GM21390 (cell line): ENCODE data around the gene NCOR2.
"Not testable (repeated sequence)": the region's sequence is repeated elsewhere in the genome, so short reads cannot be mapped to it uniquely, and the experiment has no call there.

Source experiments
- ATAC-seq: cut with Tn5 transposase; IDR thresholded peaks from one replicate; pipeline ENCODE4 v1.9.1; 2021; ENCODE audit not compliant: unreplicated experiment

The NCOR2 gene

DNA sequence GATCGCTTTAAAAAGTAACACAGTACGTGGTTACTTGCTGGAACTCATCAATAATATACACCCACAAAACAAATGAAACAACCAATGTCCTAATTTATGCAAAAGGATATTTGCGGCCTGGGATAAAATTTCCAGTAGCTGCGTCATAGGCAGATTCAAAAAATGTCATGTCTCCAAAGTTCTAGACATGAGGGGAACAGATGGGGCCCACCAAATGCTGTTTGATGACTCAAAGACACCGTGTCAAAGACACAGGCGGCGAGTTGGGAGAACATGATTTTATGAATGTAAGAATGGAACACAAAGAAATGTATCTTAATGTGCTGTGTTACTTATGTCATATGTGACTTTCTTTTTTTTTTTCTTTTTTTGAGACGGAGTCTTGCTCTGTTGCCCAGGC is 34.3 kb upstream of the NCOR2 start:
- no peak for ATAC-seq

DNA sequence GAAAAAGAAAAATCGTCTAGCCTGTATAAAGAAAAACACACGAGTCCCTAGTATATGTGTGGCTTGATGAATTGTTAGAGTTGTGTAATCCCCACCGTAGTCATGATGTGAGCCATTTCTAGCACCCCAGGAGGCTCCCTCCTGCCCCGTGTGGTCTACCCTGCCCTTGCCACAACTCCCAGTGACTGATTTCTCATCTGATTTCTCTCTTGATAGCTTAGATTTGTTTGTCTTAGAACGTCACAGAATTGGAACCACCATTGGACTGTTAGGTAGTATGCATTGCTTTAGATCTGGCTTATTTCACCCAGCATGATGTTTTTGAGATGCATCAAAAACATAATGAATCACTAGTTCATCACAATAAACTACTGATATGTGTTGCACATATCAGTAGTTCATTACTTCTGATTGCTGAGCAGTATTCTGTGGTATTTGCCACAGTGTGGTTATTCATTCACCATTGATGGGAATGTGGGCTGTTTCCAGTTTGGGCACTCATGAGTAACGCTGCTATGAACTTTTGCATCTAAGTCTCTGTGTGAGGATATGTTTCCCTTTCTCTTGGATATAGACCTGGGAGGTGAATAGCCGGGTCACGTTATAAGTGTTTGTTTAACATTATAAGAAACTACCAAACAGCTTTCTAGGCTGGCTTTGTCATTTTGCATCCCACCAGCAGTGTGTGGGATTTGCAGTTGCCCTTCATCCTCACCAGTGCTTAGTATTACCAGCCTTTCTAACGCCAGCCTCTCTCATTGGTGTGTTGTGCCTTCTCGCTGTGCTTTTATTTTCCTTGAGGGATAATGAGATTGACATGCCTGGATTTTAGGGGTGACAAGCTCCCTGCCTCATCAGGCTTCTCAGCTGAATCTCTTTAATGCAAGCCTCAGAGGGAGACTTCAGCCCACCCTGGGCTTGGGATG is 31.9 kb upstream of the NCOR2 start:
- ATAC-seq, result no peak

DNA sequence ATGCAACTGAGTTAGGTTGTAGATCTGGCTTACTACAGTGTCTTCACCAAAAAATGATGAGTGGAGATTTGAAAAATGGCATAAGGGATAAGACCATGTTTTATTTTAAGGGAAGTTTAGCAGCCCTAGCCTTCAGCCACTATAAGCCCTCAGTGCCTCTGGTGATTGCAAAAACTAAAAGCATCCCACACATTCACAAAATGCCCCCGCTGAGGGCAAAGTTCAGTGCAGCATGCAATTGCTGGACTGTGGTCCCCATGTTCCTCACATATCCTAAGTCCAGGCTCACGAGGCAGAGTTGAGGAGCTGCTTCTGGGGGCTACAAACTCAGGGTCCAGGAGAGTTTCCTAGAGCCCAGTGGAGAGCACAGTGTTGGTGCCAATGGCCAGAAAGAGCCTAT is 29.6 kb upstream of the NCOR2 start:
- no peak for ATAC-seq

DNA sequence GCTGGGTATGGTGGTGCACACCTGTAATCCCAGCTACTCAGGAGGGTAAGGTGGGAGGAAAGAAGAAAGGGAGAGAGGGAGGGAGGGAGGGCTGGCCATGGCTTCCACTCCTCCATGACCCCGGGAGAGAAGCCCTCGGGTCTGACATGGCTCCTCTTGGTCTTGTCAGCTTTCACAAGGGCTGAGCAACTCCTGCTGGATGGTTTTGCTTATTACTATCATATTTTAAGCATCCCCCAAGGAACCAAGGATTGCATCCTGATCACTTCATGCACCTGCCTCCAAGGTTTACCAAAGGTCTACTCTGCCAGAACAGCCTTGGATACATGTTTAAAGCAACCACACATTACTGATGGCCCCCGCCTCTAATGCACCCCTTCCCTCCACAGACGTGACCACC is 28.0 kb upstream of the NCOR2 start:
- ATAC-seq, result no peak

DNA sequence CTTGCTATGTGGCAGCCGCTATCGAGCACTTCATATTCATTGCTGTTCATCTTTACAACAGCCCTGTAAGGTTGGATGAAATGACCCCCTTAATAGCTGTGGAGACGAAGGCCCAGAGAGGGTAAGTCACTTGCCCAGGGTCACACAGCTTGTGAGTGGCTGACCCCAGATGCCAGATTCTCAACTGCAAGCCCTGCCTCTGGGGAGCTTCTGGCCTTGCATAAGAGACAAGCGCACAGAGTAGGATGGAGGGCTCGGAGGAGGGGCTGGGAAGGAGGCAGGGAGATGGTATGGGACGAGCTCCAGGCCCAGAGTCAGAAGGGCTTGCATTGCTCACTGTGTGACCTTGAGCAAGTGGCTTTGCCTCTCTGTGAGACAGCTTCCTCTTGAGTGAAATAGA is 27.4 kb upstream of the NCOR2 start:
- ATAC-seq, result no peak

DNA sequence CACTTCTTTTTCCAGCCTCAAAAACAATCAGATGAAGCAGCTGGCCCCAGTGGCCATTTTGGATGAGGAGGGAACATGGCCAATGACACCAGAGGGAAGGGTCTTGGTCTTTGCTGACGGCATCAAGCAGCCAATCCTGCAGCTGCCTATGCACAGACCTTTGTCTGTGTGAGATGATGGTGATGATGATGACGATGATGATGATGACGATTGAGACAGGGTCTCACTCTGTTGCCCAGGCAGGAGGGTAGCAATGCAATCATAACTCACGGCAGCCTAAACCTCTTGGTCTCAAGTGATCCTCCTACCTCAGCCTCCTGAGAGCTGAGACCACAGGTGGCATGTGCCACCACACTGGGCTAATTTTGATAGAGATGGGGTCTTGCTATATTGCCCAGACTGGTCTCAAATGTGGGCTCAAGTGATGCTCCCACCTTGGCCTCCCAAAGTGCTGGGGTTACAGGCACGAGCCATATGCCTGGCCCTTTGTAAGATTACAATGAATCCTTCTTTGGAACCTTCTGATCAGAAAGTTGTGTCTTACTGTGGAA is 26.5 kb upstream of the NCOR2 start:
- no peak for ATAC-seq

DNA sequence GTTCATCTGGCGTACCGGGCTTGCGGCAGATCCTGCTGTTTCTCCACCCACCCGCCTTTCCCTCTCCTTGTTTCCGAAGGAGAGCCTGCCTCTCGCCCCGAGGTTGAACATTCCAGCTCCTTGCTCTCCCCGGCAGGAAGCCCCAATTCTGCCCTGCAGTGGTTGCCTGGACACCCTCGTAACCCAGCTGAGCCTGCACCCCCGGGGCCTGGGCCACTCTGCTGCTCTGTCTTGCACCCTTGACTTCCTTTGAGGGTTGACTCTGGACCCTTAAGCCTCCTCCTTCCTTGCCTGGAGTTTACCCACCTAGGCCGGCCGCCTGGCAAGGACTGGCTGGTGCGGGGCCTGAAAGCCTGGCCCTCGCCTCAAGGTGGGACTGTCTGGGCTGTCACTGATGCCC is 25.8 kb upstream of the NCOR2 start:
- no peak for ATAC-seq

DNA sequence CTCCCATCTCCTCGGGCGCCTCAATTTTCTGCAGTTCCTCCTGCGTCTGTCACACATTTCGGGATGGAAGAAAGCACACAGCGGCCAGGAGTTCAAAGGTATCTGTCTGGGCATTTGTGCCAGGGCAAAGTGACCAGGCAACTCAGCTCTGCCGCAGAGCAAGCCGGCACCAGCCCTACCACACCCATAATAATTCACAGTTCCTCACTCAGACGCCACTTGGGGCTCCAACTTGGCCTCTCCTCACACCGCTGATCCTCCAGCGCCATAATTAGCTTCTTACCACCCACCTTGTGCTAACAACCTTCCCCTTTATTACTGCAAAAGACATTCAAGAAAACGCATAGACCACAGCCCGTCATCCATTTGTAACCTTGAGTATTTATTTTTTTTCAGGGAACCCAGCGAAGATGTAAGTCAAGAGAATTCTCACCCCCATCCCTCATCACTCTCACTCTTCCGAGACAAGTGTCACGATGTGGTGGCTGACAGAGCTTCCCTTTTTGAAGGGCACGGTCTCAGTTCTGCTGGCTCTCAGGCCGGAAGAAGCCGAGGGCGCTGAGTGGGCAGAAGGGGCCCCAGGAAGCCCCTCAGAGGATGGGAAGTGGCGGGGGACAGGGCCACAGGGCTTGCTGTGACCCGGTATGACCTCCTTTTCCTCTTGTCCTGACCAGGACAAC is 25.2 kb upstream of the NCOR2 start:
- no peak for ATAC-seq

DNA sequence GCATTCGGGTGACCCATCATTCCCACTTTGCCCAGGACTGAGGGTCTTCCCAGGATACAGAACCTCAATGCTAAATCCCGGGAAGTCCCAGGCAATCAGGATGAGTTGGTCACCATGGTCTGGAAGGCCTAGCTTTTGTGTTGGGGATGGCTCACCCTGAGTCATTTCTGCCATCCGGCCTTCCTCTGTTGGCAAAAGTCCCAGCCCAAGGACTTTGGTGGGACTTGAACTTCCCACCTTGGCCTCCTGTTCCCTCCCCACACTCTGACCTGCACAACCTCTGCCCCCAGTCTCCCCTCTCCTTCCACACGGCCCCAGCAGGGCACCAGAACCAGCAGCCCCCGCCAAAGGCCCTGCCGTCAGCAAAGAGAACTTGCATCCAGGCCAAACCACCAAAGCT is 24.6 kb upstream of the NCOR2 start:
- no peak for ATAC-seq

DNA sequence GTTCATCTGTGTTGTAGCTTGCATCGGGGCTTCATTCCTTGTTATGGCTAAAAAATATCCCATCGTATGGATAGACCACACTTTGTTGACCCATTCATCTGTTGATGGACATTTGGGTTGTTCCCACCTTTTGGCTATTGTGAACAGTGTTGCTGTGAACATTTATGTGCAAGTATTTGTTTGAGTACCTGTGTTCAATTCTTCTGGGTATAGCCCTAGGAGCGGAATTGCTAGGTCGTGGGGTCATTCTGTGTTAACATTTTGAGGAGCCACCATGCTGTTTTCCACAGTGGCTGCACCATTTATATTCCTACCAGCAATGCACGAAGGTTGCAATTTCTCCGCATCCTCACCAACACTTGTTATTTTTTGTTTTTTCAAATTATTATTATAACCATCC is 23.0 kb upstream of the NCOR2 start:
- ATAC-seq, result no peak

DNA sequence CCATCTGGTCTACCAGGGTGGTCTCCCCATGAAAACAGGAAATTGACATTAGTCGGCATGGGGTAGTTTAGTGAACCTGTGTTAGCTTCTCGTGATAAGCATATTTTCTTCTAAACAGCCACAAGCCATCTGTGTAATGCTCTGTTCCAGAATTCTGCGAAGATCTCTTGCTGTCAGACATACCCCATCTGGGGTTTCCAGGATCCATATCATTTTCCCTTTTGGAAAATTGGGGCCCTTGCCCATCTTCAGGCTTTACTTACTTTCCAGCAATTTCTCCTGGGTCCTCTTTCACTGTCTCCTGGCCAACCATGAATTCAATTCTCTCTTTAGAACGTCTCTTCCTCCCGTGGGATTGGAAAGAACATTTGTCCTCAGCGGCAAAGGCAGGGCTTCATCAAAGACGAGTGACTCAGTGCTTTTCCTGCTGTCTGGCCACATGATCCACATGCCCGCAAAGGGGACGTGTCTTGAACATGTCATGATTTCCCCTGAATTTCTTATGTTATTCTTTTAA is 21.4 kb upstream of the NCOR2 start:
- no peak for ATAC-seq

DNA sequence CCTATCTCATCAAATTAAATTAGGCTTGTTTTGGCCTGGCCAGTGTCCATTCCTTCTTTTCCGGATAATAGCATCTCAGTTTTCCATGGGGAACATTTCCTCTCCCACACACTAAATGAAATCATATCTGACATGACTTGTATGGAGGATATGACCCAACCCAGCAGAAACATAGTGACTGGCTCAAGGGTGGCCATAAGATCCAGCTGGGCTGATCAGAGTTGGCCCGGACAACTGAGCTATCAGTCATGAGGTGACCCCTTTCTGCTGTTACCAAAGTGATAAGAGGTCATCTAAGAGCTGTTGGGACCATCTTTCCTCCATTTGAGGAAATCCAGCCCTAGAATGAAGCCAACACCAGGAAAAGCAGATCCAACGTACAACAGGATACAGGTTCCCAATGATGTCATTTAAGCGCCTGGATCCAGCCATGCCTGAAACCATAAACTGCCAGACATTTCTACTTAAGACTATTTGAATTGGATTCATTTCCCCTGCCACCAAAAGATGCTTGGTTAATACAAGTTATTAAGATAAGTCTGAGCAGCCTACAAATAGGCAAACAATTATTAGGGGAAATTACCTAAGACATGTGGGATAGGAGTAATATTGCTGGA is 20.7 kb upstream of the NCOR2 start:
- ATAC-seq, result no peak

DNA sequence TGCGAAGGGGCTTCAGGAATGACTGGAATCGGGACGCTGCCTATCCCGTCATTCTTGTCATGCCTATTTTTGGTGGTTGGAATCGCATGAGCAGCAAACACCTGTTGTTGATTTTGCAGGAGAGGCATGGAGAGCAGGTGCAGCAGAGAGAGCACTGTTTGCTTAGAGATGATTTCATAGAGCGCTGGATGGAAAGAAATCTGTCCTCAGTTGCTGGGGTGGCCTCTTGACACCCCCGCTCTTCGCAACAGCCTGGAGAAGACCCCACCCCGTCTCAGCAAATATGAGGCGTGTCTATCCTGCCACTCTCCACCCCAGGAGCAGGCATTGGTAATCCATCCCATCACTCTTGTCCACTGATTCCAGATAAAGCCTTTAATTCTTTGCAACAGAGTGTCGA is 19.3 kb upstream of the NCOR2 start:
- ATAC-seq, result no peak

DNA sequence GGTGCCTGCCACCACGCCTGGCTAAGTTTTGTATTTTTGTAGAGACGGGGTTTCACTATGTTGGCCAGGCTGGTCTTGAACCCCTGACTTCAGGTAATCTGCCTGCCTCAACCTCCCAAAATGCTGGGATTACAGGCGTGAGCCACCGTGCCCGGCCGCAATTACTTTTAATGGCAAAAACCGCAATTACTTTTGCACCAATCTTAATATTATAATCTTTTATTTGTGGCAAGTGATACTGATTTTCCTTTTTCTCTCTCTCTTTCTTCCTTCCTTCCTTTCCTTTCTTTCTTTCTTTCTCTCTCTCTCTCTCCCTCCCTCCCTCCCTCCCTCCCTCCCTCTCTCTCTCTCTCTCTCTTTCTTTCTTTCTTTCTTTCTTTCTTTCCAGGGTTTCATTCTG is 17.1 kb upstream of the NCOR2 start:
- ATAC-seq, result not testable (repeated sequence)

DNA sequence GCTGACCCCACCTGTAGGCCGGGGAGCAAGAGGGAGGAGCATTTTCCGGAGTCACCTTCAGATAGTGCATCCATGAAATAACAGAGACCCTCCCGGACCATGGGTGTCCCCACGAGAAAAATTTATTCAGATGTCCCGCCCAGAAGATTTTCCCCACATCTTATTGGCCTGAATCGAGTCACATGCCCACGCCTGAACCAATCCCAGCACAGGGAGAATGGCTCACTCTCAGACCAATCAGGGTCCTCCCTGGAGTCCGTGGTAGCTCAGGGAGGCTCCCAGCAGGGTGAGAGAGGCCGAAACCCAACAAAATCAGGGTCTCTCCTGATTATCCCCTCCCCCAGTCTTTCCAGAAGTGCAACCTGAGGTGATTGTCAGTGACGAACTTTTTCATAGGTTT is 16.4 kb upstream of the NCOR2 start:
- ATAC-seq, result no peak

DNA sequence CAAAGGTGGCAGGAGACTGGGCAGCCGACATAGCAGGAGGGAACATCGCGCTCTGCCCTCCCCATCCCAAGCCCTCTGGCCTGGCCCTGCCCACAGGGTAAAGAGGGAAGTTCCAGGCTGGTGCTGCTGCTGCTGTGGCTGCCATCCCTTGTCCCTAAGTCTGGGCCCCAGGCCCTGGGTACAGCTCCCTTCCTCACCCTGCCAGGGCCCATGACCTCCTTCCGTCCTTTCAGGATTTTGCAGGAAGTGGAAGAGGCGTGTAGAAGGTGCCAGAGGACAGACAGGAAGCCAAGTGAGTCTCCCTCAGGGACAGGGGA is 14.7 kb upstream of the NCOR2 start:
- no peak for ATAC-seq

DNA sequence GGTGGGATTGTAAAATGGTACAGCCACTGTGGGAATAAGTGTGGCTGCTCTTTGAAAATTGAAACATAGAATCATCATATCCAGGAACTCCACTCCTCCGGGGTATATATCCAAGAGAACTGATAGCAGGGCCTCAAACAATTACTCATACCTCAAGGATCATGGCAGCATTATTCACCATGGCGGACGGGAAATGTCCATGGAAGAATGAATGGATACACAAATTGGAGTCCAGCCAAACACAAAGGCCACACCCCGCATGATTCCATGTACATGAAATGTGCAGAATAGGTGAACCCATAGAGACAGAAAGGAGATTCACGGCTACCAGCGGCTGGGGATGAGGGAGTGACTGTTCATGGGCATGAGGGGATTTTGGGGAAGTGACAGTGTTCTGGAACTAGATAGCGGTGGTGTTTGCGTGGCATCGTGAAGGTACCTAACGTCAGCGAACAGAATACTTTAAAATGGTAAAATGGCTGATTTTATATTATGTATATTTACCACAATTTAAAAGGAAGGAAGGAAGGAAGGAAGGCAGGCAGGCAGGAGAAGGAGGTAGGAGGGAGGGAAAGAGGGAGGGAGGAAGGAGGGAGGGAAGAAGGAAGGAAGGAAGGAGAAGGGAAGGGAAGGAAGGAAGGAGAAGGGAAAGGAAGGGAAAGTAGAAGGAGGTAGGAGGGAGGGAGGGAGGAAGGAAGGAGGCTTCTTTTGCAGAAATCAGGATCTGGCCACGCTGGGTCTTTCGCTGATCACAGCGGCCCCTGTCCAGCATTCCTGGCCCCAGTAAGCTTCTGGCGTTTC is 14.1 kb upstream of the NCOR2 start:
- no peak for ATAC-seq

DNA sequence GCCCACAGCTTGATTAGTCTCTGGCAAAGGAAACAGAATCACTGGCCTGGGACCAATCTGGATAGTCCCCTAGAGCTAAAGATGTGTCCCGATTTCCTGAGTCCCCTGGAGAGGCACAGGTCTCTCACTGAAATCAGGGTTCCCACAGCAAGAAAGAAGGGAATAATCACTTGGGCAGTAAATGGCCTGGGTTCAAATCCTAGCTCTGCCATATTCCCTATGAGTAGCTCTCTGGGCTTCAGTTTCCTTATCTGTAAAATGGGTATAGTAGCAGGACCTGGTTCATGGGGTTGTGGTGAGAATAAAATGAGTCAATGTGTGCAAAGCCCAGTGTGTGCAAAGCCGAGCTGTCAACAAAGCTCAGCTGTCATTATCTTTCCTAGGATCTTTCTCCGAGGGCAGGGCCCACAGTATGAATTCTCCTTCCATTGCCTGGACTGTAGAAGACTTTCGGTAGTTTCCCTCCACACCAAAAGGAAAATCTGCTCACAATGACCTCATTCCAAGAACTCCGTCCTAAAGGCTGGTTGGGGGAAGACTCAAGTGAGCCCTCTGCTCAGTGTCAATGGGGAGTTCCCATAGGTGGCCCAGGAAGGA is 12.6 kb upstream of the NCOR2 start:
- no peak for ATAC-seq

DNA sequence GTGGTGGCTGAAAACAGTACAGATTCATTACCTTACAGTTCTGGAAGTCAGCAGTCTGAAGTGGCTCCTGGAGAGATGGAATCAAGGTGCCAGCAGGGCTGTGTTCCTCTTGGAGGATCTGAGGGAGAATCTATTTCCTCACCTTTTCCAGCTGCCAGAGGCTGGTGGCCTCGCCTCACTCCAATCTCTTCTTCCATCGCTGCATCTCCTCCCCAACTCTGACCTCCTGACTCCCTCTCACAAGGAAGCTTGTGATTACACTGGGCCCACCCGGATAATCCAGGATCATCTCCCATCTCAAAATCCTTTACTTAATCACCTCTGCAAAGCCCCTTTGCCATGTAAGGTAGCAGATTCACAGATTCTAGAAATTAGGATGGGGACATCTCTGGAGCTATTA is 11.4 kb upstream of the NCOR2 start:
- no peak for ATAC-seq

DNA sequence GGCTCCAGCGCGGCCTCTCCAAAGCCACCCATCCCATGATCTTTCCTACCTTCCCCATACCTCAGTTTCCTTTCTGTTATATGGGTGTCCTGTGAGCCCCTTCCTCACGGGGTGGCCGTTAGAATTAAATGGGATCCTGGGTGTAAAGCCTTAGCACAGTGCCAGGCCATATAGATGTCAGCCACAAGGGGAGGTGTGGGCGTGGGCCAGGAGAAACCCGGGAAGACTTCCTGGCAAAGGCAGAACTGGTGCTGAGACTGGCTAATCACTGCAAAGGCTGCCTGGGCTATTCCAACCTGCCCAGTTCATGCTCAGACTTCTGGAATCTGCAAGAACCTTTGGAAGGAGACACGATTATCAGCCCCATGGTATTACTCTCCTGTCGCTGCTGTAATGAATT is 11.0 kb upstream of the NCOR2 start:
- no peak for ATAC-seq

DNA sequence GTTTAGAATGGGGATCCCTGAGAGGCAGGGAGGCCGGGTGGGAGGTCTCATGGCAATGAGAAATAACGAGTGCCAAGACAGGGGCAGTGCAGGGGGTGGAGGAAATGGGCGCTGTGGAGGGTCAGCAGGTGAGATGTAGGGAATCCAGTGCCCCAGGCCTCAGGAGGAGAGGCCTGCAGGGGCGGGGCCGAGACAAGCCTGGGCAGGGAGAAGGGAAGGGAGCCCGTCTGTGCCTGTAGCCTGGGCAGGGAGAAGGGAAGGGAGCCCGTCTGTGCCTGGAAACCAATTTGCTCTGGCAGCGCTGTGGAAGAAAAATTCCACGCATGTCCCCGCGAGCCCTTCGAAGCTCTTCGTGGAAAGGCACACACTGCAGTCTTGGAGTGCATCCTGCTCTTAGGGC is 10.6 kb upstream of the NCOR2 start:
- no peak for ATAC-seq
